Tibial nerve (tissue), 4 donors: ENCODE results near the gene ERCC4.

Source experiments
- EP300 ChIP-seq, 2 donors: sonication (generic); formaldehyde crosslinking; IDR thresholded peaks; one replicate each; pipeline ENCODE4 v1.6.1; 2017; ENCODE audit warnings: antibody characterized with exemption in 2 of 2, mild to moderate bottlenecking in 1 of 2
- POLR2A ChIP-seq, 2 donors: fragments of 450-650 bp; IDR thresholded peaks; one replicate each; pipeline ENCODE4 v1.6.1; 2017; ENCODE audit warnings: antibody characterized with exemption in 2 of 2, mild to moderate bottlenecking in 2 of 2, moderate library complexity in 2 of 2
- TF ChIP-seq, protein P1 (sequence below), 5 experiments: fragments of 200-600 bp in 3 of 5; fragments of 450-650 bp in 2 of 5; sonication (generic) in 3 of 5; IDR thresholded peaks; one replicate each; pipeline ENCODE4 v1.5.1; 2016 to 2019; ENCODE audit warnings: antibody characterized with exemption in 5 of 5, mild to moderate bottlenecking in 3 of 5, moderate library complexity in 2 of 5

- TF ChIP-seq, protein P1, sequence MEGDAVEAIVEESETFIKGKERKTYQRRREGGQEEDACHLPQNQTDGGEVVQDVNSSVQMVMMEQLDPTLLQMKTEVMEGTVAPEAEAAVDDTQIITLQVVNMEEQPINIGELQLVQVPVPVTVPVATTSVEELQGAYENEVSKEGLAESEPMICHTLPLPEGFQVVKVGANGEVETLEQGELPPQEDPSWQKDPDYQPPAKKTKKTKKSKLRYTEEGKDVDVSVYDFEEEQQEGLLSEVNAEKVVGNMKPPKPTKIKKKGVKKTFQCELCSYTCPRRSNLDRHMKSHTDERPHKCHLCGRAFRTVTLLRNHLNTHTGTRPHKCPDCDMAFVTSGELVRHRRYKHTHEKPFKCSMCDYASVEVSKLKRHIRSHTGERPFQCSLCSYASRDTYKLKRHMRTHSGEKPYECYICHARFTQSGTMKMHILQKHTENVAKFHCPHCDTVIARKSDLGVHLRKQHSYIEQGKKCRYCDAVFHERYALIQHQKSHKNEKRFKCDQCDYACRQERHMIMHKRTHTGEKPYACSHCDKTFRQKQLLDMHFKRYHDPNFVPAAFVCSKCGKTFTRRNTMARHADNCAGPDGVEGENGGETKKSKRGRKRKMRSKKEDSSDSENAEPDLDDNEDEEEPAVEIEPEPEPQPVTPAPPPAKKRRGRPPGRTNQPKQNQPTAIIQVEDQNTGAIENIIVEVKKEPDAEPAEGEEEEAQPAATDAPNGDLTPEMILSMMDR (IDR thresholded peaks at IDR 0.05) = no peak
- TF ChIP-seq EP300 (IDR thresholded peaks at IDR 0.05) (no peak), POLR2A (IDR thresholded peaks at IDR 0.05) (no peak)
Measured at GRCh38 chr16:13902052-13902451, 17.9 kb upstream of the ERCC4 start.
